Activated CD8-positive, alpha-beta T cell treated with anti-CD3 and anti-CD28 coated beads, Interleukin-2, amount 10 ng/mL, durations not matched to agents 7 days and 5 days (primary cell): Measurements from ENCODE around the gene YTHDC1. TPM values are rescaled to one million over a fixed set of nuclear protein-coding genes. Genes with fewer than 3 reads are reported as not detected.

Experiments
- ATAC-seq: fragments of 150-1000 bp; cut with Tn5 transposase; one replicate; pipeline ENCODE4 v1.10.0; 2021; ENCODE audit warnings: moderate library complexity
- CTCF ChIA-PET: fragments of 350-600 bp; sonication (Branson Sonifier 250); formaldehyde crosslinking; loops from one replicate; lab custom pipeline; 2021; ENCODE audit warnings: antibody characterized with exemption; lab: Charles Lee
- POLR2A ChIA-PET: fragments of 350-600 bp; sonication (Branson Sonifier 250); formaldehyde crosslinking; loops from one replicate; lab custom pipeline; 2021; ENCODE audit warnings: antibody characterized with exemption; lab: Charles Lee
- DNase-seq: peaks from one replicate; pipeline ENCODE4 v3.0.0-alpha.2; 2020
- H3K27ac Mint-ChIP-seq: one replicate; pipeline ENCODE4 v1.8.0; 2021; ENCODE audit warnings: mild to moderate bottlenecking, mixed read lengths
- H3K27me3 Mint-ChIP-seq: one replicate; pipeline ENCODE4 v1.8.0; 2021; ENCODE audit warnings: low read depth, mixed read lengths
- H3K36me3 Mint-ChIP-seq: one replicate; pipeline ENCODE4 v1.8.0; 2021; ENCODE audit warnings: low read depth, mixed read lengths
- H3K4me1 Mint-ChIP-seq: one replicate; pipeline ENCODE4 v1.8.0; 2021; ENCODE audit warnings: low read depth, mixed read lengths
- H3K4me3 Mint-ChIP-seq: one replicate; pipeline ENCODE4 v1.8.0; 2021; ENCODE audit warnings: mild to moderate bottlenecking, mixed read lengths
- H3K9me3 Mint-ChIP-seq: one replicate; pipeline ENCODE4 v1.8.0; 2022; ENCODE audit warnings: mixed read lengths; ENCODE audit not compliant: insufficient read depth
- total RNA-seq, 2 experiments: library from RNA; stranded (reverse); gene quantifications; one replicate each; pipeline ENCODE4 v1.2.3, GENCODE V29; 2021

The YTHDC1 gene
- total RNA-seq, 2 experiments from 2014 or later: 69.3 to 70.3 TPM

DNA sequence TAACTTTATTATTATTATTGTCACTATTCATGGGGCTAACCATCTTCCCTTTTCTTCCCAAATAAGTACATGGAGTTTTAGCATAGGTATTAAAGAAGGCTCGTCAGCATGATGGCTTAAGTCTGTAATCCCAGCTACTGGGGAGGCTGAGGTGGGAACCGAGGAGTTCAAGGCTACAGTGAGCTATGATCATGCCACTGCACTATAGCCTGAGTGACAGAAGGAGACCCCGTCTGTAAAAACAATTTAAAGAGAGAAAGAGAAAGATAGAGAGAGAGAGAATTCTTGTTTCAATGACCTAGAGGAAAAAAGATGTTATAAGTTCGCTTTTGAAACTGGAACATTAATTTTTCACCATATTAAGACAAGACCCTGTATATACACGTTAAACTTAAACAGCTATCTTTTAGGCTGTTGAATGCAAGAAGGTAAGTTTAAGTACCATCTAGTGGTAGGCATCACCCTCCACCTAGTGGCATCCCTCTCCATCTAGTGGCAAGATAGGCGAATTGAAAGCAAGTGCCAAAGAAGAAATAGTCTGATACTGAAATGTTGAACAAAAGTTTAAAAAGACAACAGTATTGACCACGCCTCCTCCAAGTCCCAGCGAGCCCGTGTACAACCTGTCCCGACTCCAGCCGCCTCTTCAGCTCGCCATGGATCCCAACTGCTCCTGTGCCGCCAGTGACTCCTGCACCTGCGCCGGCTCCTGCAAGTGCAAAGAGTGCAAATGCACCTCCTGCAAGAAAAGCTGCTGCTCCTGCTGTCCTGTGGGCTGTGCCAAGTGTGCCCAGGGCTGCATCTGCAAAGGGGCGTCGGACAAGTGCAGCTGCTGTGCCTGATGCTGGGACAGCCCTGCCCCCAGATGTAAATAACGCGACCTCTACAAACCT is 26.0 kb upstream of the YTHDC1 start:
- peaks cover 21% of the 10 kb centered on the region for H3K4me1 Mint-ChIP-seq
- CTCF ChIA-PET: interaction anchor here (0.6 to 4.8 kb wide), 26 partner anchors 10 to 829 kb away, joined by 3 to 63 read pairs (median 4); partner anchors contain the start of gene YTHDC1
- no peak overlapping the region for H3K27ac Mint-ChIP-seq
- peak; percentile 85 for ATAC-seq
- DNase-seq: peak; percentile 64
- no peaks in the 10 kb centered on the region for H3K36me3 Mint-ChIP-seq
- H3K9me3 Mint-ChIP-seq: no peaks in the 10 kb centered on the region
- H3K27me3 Mint-ChIP-seq: peaks cover 12% of the 10 kb centered on the region
- POLR2A ChIA-PET: no interaction called here
- H3K4me3 Mint-ChIP-seq: peak overlapping the region; percentile 70

DNA sequence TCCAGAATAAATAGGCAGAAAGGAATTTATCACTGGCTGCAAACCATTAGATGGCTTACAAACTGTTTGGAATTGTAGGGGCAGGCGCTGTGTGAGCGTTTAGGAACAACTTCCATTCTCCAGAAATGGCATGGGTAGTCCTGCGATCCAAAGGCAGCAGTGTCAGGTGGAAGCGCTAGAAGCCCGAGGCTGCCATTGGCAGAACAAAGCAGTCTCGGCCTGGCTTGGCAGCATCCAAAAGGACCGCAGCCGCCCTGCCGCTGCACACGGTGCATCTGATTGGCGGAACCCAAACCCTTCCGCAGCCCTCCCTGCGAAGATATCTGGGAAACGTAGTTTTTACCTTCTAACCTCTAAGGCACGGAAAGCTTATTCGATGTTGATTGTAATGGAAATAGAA is 23.6 kb upstream of the YTHDC1 start:
- Mint-ChIP-seq H3K27ac (peak overlapping the region; percentile 25), H3K4me3 (peak overlapping the region; percentile 62), H3K36me3 (no peaks in the 10 kb centered on the region), H3K9me3 (no peaks in the 10 kb centered on the region), H3K4me1 (peaks cover 30% of the 10 kb centered on the region), H3K27me3 (peaks cover 6% of the 10 kb centered on the region)
- DNase-seq (peak; percentile 73), ATAC-seq (peak; percentile 92)
- POLR2A ChIA-PET: no interaction called here
- CTCF ChIA-PET: interaction anchor here (1.7 to 4.8 kb wide), 2 partner anchors 10 to 101 kb away, joined by 4 to 63 read pairs; no protein-coding TSS in a partner anchor

DNA sequence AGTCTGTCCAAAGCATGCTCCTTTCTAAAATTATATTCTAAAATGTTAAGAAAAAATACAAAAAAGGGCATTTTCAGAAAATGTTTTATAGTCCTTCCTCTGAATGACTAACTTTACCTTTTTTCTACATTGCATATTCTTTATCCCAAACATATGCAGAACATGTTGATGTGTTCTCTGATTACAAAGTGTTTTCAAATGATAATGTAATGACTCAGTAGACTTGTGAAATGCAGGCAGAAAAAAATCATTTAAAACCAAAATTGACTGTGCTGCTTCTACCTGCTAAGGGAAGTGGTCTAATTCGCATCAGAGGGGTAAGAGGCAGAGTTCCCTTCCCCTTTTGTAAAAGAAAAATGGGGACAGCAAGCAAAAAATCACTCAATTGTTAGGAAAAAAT is 22.7 kb upstream of the YTHDC1 start:
- peaks cover 6% of the 10 kb centered on the region for H3K27me3 Mint-ChIP-seq
- H3K4me1 Mint-ChIP-seq: peaks cover 39% of the 10 kb centered on the region
- no peaks in the 10 kb centered on the region for H3K9me3 Mint-ChIP-seq
- POLR2A ChIA-PET: no interaction called here
- no peak overlapping the region for H3K4me3 Mint-ChIP-seq
- DNase-seq: no peak
- CTCF ChIA-PET: no interaction called here
- H3K27ac Mint-ChIP-seq: no peak overlapping the region
- no peaks in the 10 kb centered on the region for H3K36me3 Mint-ChIP-seq
- no peak for ATAC-seq

DNA sequence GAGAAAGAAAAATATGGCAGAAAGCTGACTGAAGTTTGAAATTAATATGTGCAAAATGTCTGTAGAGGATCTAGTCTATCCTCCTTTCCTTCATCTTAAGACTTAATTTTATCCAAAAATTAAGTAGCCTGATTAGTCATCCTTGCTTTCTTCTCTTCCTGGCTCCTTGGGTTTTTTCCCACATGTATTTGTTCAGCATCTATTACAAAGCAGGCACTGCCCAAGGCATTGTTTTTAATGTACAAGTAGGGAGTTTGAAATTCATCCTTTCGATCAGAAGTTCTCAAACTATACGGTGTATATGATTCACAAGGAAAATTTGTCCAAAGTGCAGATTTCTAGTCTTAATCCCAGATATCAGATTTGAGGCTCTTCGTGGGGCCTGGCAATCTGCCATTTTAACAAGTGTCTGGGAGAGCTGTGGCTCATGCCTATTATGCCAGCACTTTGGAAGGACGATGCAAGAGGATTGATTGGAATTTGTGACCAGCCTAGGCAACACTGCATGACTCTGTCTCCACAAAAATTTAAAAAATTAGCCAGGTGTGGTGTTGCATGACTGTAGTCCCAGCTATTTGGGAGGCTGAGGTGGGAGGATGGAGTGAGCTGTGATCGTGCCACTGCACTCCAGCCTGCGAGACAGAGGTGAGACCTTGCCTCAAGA is 19.4 kb upstream of the YTHDC1 start:
- H3K27me3 Mint-ChIP-seq: peaks cover 1% of the 10 kb centered on the region
- H3K36me3 Mint-ChIP-seq: no peaks in the 10 kb centered on the region
- ATAC-seq (no peak), DNase-seq (no peak)
- H3K27ac Mint-ChIP-seq: no peak overlapping the region
- no peak overlapping the region for H3K4me3 Mint-ChIP-seq
- no peaks in the 10 kb centered on the region for H3K9me3 Mint-ChIP-seq
- ChIA-PET CTCF (no interaction called here), POLR2A (no interaction called here)
- peaks cover 30% of the 10 kb centered on the region for H3K4me1 Mint-ChIP-seq

DNA sequence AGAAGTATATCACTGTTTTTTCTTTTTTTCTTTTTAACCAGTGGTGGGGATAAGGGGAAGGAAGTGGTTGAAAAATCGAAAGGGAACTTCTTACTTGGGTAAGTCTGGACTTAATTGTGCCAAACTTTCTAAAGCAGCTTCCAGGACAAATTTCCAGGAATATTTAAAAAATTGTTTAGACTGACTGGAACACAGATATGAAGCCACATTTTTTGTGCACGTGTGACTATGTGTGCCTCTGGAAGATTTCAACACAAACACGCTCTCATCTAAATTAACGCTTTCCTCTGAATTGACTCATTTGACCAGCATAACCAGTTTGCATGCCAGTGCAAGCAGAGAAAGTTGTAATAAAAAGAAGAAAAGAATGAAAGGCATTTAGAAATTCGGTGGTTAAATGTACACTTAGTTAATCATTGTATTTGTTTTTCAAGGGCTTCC is 18.8 kb upstream of the YTHDC1 start:
- Mint-ChIP-seq H3K4me3 (no peak overlapping the region), H3K27ac (no peak overlapping the region), H3K9me3 (no peaks in the 10 kb centered on the region), H3K4me1 (peaks cover 30% of the 10 kb centered on the region), H3K27me3 (peaks cover 5% of the 10 kb centered on the region), H3K36me3 (no peaks in the 10 kb centered on the region)
- DNase-seq: no peak
- ATAC-seq: no peak
- ChIA-PET POLR2A (no interaction called here), CTCF (no interaction called here)

DNA sequence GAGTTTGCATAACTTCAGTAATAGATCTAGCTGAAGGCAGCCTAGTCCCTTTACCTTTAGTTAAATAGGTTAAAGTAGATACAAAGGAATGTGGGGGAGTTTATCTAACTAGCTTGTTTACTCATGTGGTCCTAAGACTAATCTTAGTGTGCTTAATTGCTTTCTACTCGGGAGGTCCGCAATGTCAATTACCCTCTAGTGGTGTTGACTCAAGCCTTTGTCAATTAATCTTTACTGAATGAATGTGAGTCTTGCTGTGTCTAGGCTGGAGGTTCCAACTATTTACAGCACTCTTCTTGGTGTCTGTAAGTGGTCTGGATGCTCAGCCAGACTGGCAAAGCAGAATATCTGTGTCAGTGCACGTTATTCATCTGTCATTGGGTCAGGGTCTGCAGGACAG is 17.9 kb upstream of the YTHDC1 start:
- peaks cover 8% of the 10 kb centered on the region for H3K27me3 Mint-ChIP-seq

DNA sequence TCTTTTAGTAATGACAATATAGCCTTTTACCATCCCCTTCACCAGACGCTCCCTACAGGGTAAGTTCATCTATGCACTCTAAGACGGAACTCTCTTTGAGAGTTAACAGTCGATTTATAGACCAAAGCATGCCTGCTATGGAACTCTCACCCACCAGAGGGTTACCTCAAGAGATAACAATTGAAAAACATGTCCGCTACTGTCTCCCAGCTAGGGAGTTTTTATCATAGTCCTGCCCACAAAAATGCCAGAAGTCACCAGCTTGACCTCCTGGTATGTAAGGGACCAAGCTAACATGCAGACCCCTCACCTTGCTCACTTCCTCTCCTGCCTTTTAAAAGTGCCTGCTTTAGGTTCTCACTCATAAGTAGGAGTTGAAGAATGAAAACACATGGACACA is 16.7 kb upstream of the YTHDC1 start:
- no peak for ATAC-seq
- no peaks in the 10 kb centered on the region for H3K9me3 Mint-ChIP-seq
- H3K4me1 Mint-ChIP-seq: peaks cover 18% of the 10 kb centered on the region
- no peak overlapping the region for H3K4me3 Mint-ChIP-seq
- no peak overlapping the region for H3K27ac Mint-ChIP-seq
- peaks cover 8% of the 10 kb centered on the region for H3K27me3 Mint-ChIP-seq
- ChIA-PET POLR2A (no interaction called here), CTCF (interaction anchor here (2.2 kb wide), 1 partner anchor 9 kb away, joined by 7 read pairs; no protein-coding TSS in a partner anchor)
- DNase-seq: no peak
- no peaks in the 10 kb centered on the region for H3K36me3 Mint-ChIP-seq

More for the DNA sequence above, 17.9 kb upstream of the YTHDC1 start:
- ChIA-PET POLR2A (no interaction called here), CTCF (no interaction called here)
- Mint-ChIP-seq H3K36me3 (no peaks in the 10 kb centered on the region), H3K9me3 (no peaks in the 10 kb centered on the region), H3K27ac (no peak overlapping the region), H3K4me3 (no peak overlapping the region), H3K4me1 (peaks cover 22% of the 10 kb centered on the region)
- DNase-seq (no peak), ATAC-seq (no peak)

DNA sequence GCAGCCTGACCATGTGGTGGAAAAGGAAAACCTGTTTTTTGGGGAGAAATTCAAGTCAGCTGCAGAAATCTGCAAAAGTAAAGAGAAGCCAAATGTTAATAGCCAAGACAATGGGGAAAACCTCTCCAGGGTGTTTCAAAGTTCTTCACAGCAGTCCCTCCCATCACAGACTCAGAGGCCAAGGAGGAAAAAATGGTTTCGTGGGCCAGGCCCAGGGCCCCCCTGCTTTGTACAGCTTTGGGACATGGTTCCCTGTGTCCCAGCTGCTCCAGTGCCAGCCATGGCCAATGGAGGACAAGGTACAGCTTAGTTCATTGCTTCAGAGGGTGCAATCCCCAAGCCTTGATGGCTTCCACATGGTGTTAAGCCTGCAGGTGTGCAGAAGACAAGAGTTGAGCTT is 15.2 kb upstream of the YTHDC1 start:
- Mint-ChIP-seq H3K4me3 (no peak overlapping the region), H3K9me3 (no peaks in the 10 kb centered on the region), H3K36me3 (no peaks in the 10 kb centered on the region), H3K4me1 (peaks cover 19% of the 10 kb centered on the region), H3K27me3 (peaks cover 8% of the 10 kb centered on the region), H3K27ac (no peak overlapping the region)
- CTCF ChIA-PET: interaction anchor here (0.7 to 2.2 kb wide), 2 partner anchors 11 to 18 kb away, joined by 5 to 7 read pairs; no protein-coding TSS in a partner anchor
- DNase-seq: no peak
- no peak for ATAC-seq
- POLR2A ChIA-PET: no interaction called here

DNA sequence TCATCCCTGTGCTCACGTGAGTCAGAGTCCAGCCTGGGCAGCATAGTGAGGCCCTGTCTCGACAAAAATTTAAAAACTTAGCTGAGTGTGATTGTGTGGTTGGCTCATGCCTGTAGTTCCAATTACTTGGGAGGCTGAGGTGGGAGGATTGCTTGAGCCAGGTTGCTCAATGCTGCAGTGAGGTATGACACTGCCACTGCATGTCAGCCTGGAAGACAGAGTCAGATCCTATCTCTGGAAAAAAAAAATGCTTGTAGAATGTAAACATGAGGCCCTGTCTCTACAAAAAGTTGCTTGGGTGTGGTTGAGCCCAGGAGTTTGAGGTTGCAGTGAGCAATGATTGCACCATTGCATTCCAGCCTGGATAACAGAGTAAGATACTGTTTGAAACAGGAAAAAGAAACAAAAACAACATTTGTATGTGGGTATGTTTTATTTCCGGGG is 11.3 kb upstream of the YTHDC1 start:
- Mint-ChIP-seq H3K27ac (no peak overlapping the region), H3K4me3 (no peak overlapping the region), H3K36me3 (no peaks in the 10 kb centered on the region), H3K4me1 (peaks cover 12% of the 10 kb centered on the region), H3K9me3 (no peaks in the 10 kb centered on the region), H3K27me3 (peaks cover 10% of the 10 kb centered on the region)
- CTCF ChIA-PET: interaction anchor here (0.9 to 3.7 kb wide), 4 partner anchors 14 to 113 kb away, joined by 3 to 22 read pairs (median 4); no protein-coding TSS in a partner anchor
- POLR2A ChIA-PET: no interaction called here
- ATAC-seq: no peak
- no peak for DNase-seq

DNA sequence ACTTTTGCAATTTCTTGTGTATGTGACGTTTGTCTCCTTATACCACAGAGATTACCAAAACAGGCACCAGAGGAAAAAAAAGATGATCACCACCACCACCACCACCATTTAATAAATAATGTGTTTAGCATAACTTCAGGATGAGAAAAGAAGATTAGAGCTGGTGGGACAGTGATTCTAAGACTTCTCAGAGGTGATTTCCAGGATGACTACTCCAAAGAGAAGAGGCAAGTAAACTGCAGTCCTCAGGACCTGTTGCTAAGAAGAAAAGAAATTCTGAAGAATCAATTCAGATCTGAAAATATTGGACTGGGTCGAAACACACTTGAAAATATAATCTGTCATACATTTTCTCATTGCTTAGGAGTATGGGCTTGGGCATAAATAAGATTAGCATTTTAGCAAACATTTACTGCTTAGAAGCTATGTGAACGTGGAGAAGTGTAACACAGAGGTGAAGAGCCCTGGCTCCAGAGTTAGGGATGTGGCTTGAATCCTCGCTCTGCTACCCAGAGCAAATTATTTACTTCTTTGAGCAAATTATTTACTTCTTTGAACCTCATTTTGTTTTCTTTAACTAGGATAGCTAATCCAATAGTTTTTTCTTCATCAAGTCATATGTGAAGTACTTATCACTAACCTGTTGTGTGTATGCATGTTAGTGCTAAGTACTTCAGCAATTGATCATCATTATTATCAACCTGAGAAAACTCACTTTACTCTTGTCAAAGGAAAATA is 10.5 kb upstream of the YTHDC1 start:
- Mint-ChIP-seq H3K9me3 (no peaks in the 10 kb centered on the region), H3K27me3 (peaks cover 13% of the 10 kb centered on the region), H3K4me1 (peaks cover 12% of the 10 kb centered on the region), H3K4me3 (no peak overlapping the region), H3K27ac (no peak overlapping the region), H3K36me3 (no peaks in the 10 kb centered on the region)
- CTCF ChIA-PET: interaction anchor here (0.9 to 3.7 kb wide), 4 partner anchors 13 to 114 kb away, joined by 3 to 22 read pairs (median 4); no protein-coding TSS in a partner anchor
- ATAC-seq (no peak), DNase-seq (no peak)
- POLR2A ChIA-PET: no interaction called here

DNA sequence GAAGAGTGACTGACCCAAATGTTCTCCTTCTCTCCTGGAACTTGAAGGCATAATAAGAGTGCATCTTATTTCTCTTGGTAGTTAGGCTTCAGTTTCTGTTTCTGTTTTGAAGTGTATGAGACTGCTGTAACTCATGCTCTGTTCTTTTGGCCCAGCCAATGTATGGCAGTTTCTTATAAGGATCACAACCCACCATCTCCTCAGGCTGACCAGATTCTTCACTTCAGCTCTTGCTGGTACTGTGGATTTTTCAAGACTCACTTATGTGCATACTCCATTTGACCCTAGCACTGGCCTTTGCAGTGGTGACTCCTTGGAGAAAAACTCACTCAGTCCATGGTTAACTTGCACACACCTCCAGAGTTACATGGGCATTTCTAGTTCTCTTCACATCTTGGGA is 9.6 kb upstream of the YTHDC1 start:
- peak; percentile 91 for ATAC-seq
- Mint-ChIP-seq H3K27me3 (peaks cover 18% of the 10 kb centered on the region), H3K4me1 (peaks cover 12% of the 10 kb centered on the region), H3K9me3 (no peaks in the 10 kb centered on the region), H3K27ac (peak overlapping the region; percentile 31), H3K36me3 (no peaks in the 10 kb centered on the region), H3K4me3 (no peak overlapping the region)
- ChIA-PET POLR2A (interaction anchor here (0.9 kb wide), 1 partner anchor 10 kb away, joined by 3 read pairs; no protein-coding TSS in a partner anchor), CTCF (no interaction called here)
- no peak for DNase-seq
